Activated CD4-positive, alpha-beta T cell treated with anti-CD3 and anti-CD28 coated beads, Interleukin-2, Interleukin-6, amounts not matched to agents 100 ng/mL and 50 ng/mL, durations not matched to agents 16 hours and 8 hours (primary cell): ENCODE measurements around the gene SLCO3A1.

Experiments used
- DNase-seq: peaks from one replicate; pipeline ENCODE4 v3.0.0-alpha.2; 2020

SLCO3A1 gene

GRCh38 chr15:92143765-92144164, 290.3 kb downstream of the SLCO3A1 start:
- no peak for DNase-seq

GRCh38 chr15:92146511-92147150, 293.1 kb downstream of the SLCO3A1 start:
- no peak for DNase-seq

GRCh38 chr15:92149029-92149428, 295.5 kb downstream of the SLCO3A1 start:
- DNase-seq, result no peak

DNA sequence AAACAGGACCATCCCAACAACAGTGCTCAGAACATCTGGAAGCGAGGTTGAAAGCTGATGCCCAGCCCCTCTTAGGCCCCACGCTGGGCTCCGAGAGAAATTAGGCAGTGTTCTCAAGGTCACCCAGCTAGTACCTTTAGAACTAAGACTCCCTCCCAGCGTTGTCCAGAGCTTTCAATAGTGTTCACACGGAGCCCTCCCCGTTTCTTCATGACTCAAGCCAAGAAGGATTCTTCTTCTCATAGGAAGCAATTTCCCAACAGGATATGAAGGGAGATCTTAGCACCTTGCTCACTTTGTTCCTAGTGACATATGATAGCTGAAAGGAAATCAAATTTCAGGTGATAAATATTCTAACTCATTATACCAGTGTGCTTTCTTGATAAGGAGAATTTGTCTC, 296.0 kb downstream of the SLCO3A1 start:
- DNase-seq, result no peak

DNA sequence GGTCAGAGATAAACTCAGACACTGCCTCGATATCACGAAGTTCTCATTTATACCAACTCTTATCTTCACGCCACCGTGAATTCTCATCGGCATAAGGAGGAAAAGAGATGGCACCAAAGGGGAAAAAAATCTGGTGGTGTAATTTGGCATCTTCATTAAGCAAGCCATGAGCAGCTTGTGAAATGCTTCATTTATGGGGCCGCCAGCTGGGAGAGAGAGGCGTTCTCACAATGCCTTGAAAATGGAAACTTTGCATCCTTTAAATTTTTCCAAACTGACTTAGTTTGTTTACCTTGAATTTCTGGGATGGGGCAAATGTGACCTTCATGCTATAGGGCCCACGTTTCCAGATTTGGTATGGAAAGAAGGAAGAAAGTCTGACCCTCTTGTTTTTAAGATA, 297.7 kb downstream of the SLCO3A1 start:
- no peak for DNase-seq

DNA sequence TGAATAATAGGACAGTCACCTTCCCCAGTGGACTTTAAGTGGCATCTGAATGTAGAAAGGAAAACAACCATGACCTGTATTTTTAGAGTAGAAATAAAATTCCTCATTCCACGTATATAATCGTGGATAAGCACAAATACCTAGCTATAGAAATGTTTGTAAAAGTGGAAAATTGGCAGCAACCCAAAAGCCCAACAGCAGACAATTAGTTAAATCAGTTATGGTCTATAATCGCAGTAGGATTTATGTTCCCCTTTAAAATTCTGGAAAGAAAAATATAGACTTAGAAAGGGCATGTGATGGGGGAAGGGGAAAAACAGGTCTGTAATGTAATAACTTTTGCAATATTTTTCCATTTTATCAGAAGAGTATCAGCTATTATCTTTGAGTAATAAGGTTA, 298.2 kb downstream of the SLCO3A1 start:
- DNase-seq, result no peak

GRCh38 chr15:92152983-92153382, 299.5 kb downstream of the SLCO3A1 start:
- DNase-seq, result no peak

GRCh38 chr15:92153620-92154019, 300.1 kb downstream of the SLCO3A1 start:
- no peak for DNase-seq

DNA sequence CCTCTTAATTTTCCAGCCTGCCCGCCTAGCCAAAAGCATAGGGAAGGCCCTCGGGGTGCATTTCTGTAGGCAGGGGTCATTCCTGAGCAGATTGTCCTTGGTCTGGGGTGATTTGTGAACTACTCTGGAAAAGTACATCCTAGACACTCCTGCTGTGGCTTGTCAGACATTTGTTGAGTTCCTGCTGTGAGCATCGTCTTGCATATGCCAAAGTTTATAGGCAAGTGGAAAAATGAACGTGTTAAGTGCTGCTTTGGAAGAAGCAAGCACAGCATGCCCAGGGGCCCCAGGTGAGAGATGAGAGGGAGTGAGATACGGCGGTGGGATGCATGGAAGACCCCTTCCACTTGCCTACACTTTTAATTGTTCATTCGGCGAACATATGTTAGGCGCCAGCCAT, 302.4 kb downstream of the SLCO3A1 start:
- no peak for DNase-seq

- no peak for DNase-seq
These were observed 304.3 kb downstream of the SLCO3A1 start for GRCh38 chr15:92157666-92158298.

DNA sequence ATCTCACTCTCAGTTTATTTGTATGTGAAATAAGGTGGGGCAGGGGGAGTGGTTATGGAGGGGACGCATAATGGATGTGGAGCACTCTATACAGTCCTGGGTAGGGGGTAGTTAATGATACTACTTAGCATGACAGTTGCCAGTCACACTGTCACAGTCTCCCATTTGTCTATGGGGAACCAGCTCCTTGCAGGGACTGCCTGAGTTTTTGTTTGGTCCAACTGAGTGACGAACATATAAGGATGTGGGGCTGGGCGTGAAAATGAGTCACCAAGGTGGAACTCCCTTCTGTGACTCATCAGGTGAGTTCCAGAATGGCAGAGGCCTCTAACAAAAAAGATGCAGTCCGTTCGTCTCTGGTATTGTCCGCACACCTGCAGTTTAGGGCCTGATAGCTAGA, 304.9 kb downstream of the SLCO3A1 start:
- DNase-seq, result peak; percentile 61

DNA sequence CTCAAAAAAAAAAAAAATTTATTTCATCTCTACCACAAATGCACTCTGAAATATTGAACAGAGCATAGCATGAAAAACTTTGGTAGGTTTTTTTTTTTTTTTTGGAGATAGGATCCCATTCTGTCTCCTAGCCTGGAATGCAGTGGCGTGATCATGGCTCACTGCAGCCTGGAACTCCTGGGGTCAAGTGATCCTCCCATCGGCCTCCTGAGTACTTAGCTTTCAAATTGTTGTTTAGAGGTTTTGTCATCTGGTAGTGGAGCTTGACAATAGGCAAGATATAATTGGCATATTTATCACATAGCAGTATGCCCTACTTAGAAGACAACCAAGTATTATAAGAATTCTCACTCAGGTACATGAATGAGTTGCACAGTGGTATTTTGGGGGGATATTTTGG, 306.0 kb downstream of the SLCO3A1 start:
- DNase-seq, result no peak

DNA sequence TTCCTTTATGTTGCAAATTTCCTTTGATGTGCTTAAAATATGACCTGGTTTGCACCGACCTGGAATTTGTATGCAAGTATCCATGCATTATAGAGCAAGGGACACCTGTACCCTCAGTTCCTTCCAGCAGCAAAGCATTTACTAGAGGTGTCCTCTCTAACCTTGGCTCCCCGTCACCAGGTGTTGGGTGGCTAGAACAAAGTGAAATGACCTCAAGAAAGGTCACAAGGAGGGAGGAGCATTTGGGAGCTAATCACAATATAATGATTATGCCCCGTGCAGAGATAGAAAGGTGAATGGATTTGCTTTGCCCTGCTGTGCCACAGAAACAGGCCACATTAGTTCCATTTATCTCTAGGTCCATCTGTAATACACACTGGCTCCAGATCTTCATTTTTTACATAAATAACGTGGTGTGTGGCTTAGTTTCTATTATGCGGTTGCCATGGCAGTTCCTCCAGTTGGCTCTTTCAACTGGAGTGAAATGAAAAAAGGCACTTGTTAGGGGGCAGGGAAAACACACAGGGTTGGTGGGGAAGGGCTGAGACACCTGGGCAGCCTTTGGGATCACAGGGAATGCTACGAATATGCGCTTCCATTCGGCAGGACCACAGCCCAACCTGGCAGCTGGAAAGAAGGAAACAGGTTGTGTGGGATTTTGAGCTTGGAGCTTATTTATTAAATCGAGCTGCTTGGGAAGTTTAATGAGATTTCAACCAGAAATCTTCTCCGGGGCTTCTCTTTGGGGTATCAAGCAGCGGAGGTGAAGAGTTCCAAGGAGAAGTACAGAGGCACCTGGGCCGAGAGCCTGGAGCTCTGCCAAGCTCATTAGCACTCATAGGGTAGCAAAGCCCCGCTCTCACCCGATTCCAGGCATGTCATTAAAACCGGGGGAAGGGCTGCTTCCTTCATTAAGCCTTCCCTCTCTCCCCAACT, 306.7 kb downstream of the SLCO3A1 start:
- no peak for DNase-seq

DNA sequence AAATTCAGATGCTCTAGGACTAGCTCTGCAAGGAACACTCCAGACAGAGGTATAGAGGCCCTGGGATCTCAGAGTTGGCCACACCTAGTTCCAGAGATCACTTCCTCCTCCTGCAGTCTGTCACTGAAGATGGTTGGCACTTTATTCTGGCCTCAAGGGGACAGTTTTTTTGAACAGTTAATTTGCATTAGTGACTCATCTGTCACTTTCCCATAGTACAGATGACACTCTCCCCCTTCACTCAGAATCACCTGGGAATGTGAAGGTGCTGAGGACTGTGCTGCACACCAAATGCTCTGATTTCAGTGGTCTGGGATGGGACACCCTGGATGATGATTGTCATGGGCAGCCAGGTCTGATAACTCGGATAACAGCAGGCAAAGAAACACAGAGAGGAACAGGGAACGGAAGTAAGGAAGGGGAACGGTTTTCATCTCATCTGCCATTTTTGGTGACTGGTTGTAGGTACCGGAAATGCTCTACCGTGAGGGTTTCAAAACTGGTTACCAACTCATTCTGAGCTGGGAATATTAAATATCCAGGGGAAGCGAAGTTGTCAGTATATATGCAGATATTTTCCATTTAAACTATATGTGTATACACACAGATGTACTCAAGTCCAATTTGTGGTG, 307.6 kb downstream of the SLCO3A1 start:
- peak; percentile 7 for DNase-seq

DNA sequence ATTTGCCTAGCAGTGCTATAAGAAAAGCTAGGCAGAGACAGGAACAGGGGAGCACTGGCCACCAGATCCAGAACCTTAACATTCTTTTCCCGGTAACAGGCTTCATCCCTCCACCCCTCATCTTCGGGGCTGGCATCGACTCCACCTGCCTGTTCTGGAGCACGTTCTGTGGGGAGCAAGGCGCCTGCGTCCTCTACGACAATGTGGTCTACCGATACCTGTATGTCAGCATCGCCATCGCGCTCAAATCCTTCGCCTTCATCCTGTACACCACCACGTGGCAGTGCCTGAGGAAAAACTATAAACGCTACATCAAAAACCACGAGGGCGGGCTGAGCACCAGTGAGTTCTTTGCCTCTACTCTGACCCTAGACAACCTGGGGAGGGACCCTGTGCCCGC, 309.1 kb downstream of the SLCO3A1 start:
- DNase-seq, result no peak

DNA sequence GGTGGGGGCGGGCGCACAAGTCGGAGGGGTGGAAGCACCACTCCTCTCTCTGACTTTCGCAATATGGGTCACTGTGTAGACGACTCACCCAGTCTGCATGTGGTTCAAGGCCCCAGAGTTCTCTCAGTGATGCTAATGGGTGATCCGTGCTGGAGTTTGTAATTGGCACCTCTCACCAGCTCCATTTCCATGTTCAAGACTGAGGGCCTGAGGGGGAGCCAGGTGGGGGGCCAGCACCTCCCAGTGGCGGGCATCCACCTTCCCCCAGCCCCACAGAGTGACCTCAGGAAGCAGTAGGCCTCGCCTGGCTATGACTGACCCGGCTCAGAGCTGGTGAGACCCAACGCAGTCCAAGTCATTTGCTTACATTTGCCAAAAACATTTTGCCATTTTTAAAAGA, 310.1 kb downstream of the SLCO3A1 start:
- no peak for DNase-seq

DNA sequence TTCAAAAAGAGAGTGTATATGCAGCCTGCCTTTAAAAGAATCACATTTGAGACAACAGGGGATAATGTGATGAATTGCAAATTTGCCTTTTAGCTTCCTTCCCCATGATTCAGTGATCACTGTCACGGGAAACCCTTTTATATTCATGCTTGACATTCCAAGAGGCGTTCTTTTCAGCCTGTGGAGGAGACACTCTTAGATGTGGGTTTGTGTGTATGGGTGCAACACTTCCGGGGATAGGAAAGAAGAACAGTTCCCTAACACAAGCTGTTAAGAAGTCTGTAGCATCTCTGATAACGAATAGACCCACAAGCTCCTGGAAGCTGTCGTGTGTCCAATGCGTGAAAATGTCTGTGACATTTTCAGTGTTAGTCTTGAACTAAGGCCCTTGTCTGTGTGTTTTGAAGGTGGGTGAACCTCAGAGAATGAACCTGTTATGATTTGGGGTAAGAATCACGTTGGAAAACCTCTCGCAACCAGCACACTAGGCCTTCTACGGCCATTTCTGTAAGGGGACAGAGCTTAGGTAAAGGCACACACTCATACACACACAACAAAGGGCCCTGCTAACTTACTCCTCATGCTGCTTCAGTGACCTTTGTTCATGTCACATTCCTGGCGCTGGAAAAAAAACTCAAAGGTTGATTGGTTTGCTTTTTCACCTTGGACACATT, 311.0 kb downstream of the SLCO3A1 start:
- no peak for DNase-seq

DNA sequence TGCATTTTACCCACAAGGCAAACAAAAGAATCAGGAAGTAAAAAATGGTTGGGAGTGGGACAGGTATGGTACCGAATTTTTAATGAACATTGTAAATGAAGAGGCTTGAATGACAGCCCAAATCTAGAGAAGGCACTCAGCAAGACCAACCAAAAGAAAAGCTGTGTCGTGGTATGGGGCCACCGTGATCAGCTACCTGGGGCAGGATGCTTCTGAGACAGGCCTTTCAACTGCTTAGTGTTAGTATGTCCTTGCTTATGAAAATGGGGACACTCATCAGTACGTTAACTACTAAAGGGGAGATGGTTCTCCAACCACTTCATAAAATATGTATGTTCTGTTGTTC, 311.5 kb downstream of the SLCO3A1 start:
- DNase-seq, result no peak

DNA sequence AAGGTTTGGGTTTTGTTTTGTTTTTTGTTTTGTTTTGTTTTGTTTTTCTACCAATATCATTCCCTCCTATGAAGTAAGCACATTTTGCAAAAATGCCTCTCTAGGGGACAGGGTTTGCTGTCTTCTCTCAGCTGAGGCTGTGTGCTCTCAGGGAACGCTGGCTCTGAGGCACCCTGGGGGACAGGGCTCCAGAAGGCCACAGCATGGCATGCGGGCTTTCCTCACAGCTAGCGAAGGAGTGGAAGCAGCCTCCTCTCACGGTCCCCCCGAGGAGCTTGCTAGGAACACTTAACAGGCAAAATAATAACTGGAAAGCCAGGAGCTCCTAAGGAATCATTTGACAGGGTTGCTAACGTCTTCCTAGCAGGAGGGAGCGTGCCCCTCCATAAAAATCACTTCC, 312.5 kb downstream of the SLCO3A1 start:
- DNase-seq, result no peak

DNA sequence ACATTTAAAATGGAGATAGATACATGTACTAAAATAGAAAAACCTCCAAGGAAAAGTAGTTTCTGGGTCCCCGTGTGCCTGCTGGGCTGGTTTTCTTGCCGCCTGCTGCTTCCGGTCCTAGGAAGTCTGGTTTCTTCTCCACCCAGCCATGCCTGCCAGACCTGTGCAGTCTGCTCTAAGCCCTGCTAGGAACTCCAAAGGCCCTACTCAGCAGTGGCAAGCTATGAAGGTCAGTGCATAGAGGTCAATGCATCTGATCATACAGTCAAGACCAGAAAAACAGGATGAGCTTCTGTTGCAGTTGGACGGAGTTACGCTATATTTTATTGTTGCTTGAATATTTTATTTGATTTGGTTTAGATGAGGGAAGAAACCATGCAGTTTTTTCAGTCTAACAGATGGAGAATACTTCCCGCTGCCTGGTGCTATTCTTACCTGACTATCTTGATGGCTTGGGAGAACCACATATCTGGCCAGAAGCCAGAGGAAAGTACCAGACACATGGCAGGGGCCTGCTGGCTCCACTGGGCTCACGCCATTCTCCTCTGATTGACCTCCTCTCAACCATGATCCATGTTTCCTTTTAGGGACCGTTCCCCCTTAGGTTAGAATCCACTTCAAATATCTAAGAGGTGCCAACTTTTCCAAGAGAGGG, 313.4 kb downstream of the SLCO3A1 start:
- no peak for DNase-seq

DNA sequence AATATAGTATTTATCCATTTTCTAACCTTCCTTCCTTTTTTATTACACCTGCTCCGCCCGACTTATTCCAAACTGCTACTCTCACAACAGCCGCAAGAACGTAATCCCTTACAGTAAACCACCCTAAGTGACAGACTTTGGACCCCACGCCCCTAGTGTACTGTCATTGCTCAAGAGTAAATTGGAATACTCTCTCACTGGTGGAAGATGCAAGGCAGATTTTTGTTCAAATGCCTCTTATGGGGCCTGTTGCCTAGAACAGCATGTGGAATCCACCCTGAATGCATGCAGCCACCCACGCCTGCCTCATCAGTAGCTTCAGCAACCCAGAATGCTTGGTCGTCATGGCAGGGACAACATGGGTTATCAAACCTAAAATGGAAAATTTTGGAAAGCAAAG, 313.9 kb downstream of the SLCO3A1 start:
- DNase-seq, result no peak

DNA sequence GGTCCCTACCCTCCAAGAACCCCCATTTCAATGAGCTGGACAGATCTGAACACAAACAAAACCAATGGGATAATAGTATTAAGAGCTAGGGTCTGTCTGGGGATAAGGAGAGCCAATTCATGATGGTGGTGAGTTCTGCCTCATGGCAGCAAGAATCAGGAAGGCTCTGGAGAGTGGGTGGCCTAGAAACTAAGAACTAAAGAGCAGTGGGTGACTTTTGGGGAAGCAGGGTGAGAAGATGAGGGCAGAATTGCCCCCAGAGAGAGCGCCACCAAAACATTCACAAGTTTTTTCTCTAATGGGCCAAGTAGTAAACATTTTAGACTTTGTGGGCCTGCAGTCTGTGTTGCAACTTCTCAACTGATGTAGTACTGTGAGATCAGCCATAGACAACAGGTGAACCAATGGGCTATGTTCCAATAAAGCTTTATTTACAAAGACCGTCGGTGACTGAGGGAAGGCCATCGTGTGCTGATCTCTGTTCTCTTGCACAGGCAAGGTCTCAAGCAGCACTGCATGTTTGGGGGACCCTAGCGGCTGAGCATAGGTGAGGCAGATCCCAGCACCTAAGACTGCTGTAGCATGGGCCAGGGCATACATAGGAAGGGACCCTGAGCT, 314.7 kb downstream of the SLCO3A1 start:
- no peak for DNase-seq
